ENCODE results near the gene KRTAP5-7. TPM values are rescaled to one million over a fixed set of nuclear protein-coding genes. Genes with fewer than 3 reads are reported as not detected.

The KRTAP5-7 gene
- total RNA-seq, 1 donor from 2014 or later, result not detected

DNA sequence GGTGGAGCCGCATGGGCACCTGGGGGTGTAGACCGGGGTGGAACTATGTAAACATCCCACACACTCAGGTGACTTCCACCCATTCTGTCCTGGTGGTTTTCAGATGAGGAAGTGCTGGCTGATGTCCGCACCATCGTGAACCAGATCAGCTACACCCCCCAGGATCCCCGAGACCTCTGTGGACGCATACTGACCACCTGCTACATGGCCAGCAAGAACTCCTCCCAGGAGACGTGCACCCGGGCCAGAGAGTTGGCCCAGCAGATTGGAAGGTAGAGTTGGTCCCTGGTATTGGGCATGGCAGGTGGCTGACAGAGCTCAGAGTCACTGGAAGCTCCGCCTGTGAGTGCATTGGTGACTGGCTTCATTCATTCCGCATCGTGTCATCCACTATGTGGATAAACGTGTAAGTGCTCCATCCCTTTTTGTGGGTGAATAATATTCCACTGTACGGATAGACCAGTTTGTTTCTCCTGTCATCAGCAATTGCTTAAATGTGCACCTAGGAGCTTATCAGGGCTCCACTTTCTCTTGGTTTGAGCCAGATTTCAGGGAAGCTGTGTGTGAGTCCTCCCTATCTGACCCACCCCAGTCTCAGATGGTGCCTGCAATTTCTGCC lies 44.2 kb upstream of the KRTAP5-7 start:
- H3K4me3 Mint-ChIP-seq (ENCODE audit: unreplicated experiment), result no peak overlapping the region
- DNase-seq (ENCODE audit: low spot score), result peak; percentile 73
- TF ChIP-seq CTCF (IDR thresholded peaks at IDR 0.05), result no peak
- no peak overlapping the region for H3K27ac Mint-ChIP-seq (ENCODE audit: unreplicated experiment)
- peaks cover 53% of the 10 kb centered on the region for H3K36me3 Mint-ChIP-seq (ENCODE audit: low read depth)
- H3K9me3 Mint-ChIP-seq (ENCODE audit: low read depth), result no peaks in the 10 kb centered on the region
- no peaks in the 10 kb centered on the region for H3K27me3 Mint-ChIP-seq (ENCODE audit: low read depth)
- H3K4me1 Mint-ChIP-seq (ENCODE audit: low read depth), result peaks cover 4% of the 10 kb centered on the region

DNA sequence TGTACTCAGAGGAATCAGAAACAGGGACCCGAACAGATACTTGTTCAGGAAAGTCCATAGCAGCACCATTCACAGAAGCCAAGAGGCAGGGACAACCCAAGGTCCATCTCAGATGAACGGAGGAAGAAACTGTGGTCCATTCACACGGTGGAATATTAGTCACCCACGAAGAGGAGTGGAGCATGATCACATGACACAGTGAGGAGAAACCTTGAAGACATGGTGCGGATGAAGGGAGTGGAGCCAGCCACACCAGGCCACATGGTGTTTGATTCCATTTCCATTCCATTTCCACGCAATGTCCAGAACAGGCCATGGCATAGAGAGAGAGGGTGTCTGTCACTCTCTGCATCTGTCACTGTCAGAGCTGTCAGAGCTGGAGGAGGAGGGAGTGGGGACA lies 43.4 kb upstream of the KRTAP5-7 start:
- no peak for DNase-seq (ENCODE audit: low spot score)
- no peaks in the 10 kb centered on the region for H3K27me3 Mint-ChIP-seq (ENCODE audit: low read depth)
- no peaks in the 10 kb centered on the region for H3K9me3 Mint-ChIP-seq (ENCODE audit: low read depth)
- no peak overlapping the region for H3K27ac Mint-ChIP-seq (ENCODE audit: unreplicated experiment)
- no peak overlapping the region for H3K4me3 Mint-ChIP-seq (ENCODE audit: unreplicated experiment)
- peaks cover 50% of the 10 kb centered on the region for H3K36me3 Mint-ChIP-seq (ENCODE audit: low read depth)
- H3K4me1 Mint-ChIP-seq (ENCODE audit: low read depth), result peaks cover 7% of the 10 kb centered on the region
- TF ChIP-seq CTCF (IDR thresholded peaks at IDR 0.05), result no peak

DNA sequence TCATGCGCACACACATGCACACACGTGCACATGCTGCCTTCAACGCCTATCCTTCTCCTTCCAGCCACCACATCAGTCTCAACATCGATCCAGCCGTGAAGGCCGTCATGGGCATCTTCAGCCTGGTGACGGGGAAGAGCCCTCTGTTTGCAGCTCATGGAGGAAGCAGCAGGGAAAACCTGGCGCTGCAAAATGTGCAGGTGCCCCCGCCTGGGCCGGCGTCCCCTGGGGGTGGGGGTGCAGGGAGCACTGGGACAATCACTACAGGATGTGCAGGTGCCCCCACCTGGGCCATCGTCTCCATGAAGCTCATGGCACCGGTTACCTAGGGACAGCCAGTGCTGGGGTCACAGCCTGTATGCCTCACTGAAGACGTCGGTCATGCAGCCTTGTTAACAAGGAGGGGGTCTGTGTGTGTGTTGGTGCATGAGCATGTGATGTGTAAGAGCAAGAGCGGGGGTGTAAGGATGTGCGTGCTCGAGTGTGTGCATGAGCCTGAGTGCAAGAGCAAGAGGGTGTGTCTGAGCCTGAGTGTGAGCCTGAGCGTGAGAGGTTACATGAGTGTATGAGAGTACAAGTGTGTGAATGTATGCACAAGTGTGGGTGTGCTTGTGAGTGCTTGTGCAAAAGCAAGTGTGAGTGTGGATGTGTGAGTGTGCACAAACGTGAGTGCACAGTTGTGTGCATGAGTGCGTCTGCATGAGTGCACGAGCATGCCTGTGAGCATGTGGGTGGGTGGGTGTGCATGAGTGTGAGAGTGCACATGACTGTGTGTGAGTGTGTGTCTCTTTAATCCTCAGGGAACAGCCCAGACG lies 42.6 kb upstream of the KRTAP5-7 start:
- H3K36me3 Mint-ChIP-seq (ENCODE audit: low read depth), result peaks cover 50% of the 10 kb centered on the region
- no peaks in the 10 kb centered on the region for H3K9me3 Mint-ChIP-seq (ENCODE audit: low read depth)

GRCh38 chr11:71485063-71485399 lies 42.0 kb upstream of the KRTAP5-7 start:
- no peaks in the 10 kb centered on the region for H3K27me3 Mint-ChIP-seq (ENCODE audit: low read depth)
- no peak for TF ChIP-seq CTCF (IDR thresholded peaks at IDR 0.05)
- no peak overlapping the region for H3K4me3 Mint-ChIP-seq (ENCODE audit: unreplicated experiment)
- no peak overlapping the region for H3K27ac Mint-ChIP-seq (ENCODE audit: unreplicated experiment)
- peaks cover 10% of the 10 kb centered on the region for H3K4me1 Mint-ChIP-seq (ENCODE audit: low read depth)
- no peaks in the 10 kb centered on the region for H3K9me3 Mint-ChIP-seq (ENCODE audit: low read depth)
- H3K36me3 Mint-ChIP-seq (ENCODE audit: low read depth), result peaks cover 47% of the 10 kb centered on the region
- DNase-seq (ENCODE audit: low spot score), result peak; percentile 75

More for the DNA sequence above, 42.6 kb upstream of the KRTAP5-7 start:
- DNase-seq (ENCODE audit: low spot score), result peak; percentile 60
- TF ChIP-seq CTCF (IDR thresholded peaks at IDR 0.05), result no peak
- Mint-ChIP-seq H3K27ac (ENCODE audit: unreplicated experiment) (no peak overlapping the region), H3K4me1 (ENCODE audit: low read depth) (peaks cover 10% of the 10 kb centered on the region), H3K27me3 (ENCODE audit: low read depth) (no peaks in the 10 kb centered on the region), H3K4me3 (ENCODE audit: unreplicated experiment) (no peak overlapping the region)

DNA sequence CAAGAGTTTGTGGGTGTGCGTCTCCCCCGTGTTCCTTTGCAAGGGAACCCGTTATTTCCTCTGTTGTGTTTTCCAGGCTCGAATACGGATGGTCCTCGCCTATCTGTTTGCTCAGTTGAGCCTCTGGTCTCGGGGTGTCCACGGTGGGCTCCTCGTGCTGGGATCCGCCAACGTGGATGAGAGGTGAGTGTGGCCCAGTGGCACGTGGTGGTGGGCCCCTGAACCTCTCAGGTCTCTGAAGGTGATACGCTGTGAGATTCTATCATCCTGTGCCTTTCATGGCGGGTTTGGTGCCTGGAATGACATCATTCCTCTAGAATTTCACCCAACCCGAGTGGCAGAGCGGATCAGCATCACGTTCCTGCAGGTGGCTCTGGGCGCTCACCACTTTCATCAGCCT lies 41.6 kb upstream of the KRTAP5-7 start:
- Mint-ChIP-seq H3K27ac (ENCODE audit: unreplicated experiment) (no peak overlapping the region), H3K4me3 (ENCODE audit: unreplicated experiment) (no peak overlapping the region), H3K9me3 (ENCODE audit: low read depth) (no peaks in the 10 kb centered on the region), H3K27me3 (ENCODE audit: low read depth) (no peaks in the 10 kb centered on the region), H3K4me1 (ENCODE audit: low read depth) (peaks cover 10% of the 10 kb centered on the region), H3K36me3 (ENCODE audit: low read depth) (peaks cover 49% of the 10 kb centered on the region)
- peak; percentile 68 for DNase-seq (ENCODE audit: low spot score)
- no peak for TF ChIP-seq CTCF (IDR thresholded peaks at IDR 0.05)

Measured in chondrocyte (in vitro differentiated cells).